ENCODE measurements around the gene KNDC1.

Gene KNDC1

DNA sequence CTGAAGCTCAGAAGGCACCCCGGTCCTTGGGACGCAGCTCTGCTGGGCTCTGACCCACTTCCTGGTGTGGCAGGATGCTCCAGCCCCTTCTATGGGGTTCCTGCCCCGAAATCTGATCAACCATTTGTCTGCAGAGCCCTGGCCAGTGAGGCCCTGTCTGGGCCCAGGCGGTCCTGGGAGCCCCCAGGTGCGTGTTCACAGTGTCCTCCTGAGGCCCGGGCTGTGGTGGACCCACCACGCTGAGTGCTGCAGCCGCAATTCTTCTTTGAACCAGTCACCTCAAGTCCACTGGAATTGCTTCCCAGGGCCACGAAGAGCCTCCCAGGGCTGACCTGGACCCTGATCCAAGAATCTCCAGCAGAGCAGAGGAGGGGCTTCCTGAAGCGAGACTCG, 19.1 kb downstream of the KNDC1 start:
- in situ Hi-C loops (cut with MboI; ENCODE audit: low pct_unique_long_range_greater_than_20kb, low sequenced_read_pairs, unreplicated experiment): no loop called here
- no peak for DNase-seq (ENCODE audit: low spot score)
- TF ChIP-seq, protein P1, sequence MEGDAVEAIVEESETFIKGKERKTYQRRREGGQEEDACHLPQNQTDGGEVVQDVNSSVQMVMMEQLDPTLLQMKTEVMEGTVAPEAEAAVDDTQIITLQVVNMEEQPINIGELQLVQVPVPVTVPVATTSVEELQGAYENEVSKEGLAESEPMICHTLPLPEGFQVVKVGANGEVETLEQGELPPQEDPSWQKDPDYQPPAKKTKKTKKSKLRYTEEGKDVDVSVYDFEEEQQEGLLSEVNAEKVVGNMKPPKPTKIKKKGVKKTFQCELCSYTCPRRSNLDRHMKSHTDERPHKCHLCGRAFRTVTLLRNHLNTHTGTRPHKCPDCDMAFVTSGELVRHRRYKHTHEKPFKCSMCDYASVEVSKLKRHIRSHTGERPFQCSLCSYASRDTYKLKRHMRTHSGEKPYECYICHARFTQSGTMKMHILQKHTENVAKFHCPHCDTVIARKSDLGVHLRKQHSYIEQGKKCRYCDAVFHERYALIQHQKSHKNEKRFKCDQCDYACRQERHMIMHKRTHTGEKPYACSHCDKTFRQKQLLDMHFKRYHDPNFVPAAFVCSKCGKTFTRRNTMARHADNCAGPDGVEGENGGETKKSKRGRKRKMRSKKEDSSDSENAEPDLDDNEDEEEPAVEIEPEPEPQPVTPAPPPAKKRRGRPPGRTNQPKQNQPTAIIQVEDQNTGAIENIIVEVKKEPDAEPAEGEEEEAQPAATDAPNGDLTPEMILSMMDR (IDR thresholded peaks at IDR 0.05; ENCODE audit: extremely low read depth, insufficient read depth, missing control alignments): no peak

DNA sequence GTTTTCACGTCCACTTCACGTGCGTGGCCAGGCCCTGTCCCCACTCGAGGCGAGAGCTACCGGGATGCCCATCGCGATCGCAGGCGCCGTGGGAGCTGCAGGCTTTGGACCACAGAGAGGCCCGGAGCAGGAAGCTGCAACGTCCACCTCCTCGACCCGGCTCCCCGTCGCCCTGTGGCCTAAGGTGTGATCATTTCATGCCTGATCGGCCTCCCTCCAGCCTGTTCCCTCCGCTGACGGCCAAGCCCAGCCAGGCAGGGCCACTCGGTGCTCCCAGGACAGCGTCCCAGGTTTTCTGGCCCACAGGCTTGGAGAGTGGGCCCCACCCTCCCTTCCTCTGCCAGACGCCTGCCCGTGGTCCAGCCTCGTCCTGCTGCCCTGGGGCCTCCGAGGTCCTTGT, 19.6 kb downstream of the KNDC1 start:
- TF ChIP-seq, protein P1 (IDR thresholded peaks at IDR 0.05; ENCODE audit: extremely low read depth, insufficient read depth, missing control alignments): no peak
- no peak for DNase-seq (ENCODE audit: low spot score)
- in situ Hi-C loops (cut with MboI; ENCODE audit: low pct_unique_long_range_greater_than_20kb, low sequenced_read_pairs, unreplicated experiment): no loop called here

DNA sequence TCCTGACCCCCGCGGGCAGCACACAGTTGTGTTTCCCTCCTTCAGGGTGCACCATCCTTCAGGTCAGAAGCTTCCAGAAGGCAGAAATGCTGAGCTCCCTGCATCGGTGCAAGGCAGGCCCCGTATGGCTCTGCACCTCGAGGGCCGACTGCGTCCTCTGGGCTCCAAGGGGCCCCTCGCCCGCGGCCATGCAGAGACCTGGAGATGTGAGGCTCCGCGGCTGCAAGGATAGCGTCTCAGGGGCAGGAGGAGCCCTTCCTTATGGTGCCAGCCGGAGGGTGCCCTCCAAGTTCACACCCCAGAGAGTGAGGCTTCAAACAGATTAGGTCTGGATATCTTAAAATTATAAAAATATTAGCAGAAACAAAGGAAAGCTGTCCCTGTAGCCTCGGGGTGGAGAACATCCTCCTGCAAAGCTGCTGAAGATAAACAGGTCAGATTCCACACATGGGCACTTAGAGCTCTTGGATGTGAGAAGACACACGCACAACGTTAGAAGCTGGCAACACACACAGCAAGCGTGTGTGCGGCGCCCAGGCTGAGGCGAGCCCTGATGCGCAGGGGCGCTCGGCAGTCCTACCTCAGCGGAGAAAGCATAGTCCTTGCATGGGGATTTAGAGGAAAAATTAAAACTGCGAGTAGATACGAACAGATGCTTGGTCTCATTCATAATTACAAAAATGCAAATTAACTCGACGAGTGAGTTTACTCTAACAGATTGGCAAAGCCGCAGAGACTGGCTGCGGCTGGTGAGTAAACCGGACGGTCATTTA, 20.4 kb downstream of the KNDC1 start:
- in situ Hi-C loops (cut with MboI; ENCODE audit: low pct_unique_long_range_greater_than_20kb, low sequenced_read_pairs, unreplicated experiment): no loop called here
- TF ChIP-seq, protein P1 (IDR thresholded peaks at IDR 0.05; ENCODE audit: extremely low read depth, insufficient read depth, missing control alignments): no peak
- no peak for DNase-seq (ENCODE audit: low spot score)

DNA sequence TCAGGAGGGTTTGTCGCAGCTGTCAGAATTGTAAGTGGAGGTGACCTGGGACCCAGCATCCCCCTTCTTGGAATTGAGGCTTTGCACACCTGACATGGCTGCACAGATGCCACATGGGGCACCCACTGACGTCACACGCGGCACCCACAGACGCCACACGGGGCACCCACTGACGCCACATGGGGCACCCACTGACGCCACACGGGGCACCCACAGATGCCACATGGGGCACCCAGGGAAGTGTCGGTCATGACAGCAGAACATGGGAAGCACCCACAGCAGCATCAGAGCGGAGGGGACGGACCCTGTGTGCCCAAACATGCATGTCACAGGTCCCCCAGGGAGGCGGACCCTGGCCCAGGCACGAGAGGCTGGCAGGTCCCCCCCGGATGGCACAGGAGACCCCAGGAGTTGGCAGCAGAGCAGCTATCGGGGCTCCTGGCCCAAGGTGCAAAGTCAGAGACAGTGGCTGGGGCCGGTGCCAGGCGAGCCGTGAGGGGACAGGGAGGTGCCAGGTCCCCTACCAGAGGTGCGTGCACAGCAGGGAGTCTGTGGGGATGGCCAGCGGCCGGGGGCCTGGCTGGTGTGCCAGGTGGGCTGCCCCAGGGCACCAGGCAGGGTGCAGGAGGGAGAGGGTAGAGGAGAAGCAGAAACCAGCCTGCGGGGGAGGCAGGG, 21.1 kb downstream of the KNDC1 start:
- no peak for DNase-seq (ENCODE audit: low spot score)
- TF ChIP-seq, protein P1 (IDR thresholded peaks at IDR 0.05; ENCODE audit: extremely low read depth, insufficient read depth, missing control alignments): no peak
- in situ Hi-C loops (cut with MboI; ENCODE audit: low pct_unique_long_range_greater_than_20kb, low sequenced_read_pairs, unreplicated experiment): no loop called here

DNA sequence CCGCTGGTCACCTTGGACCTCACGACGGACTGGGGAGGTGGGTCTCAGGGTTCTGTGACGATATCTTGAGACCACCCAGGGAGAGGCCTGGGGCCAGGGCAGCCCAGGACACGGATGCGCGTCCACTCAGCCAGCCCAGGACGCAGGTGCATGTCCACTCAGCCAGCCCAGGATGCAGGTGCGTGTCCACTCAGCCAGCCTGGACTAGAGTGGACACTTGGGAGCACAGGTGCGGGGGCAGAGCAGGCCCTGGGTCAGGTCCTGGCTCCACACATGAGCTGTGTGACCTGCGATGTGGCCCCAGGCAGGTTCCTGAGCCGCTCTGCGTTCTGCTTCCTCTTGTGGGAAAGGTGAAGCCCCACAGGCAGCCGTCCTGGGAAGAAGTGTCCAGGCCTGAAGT, 22.2 kb downstream of the KNDC1 start:
- TF ChIP-seq, protein P1 (IDR thresholded peaks at IDR 0.05; ENCODE audit: extremely low read depth, insufficient read depth, missing control alignments): no peak
- in situ Hi-C loops (cut with MboI; ENCODE audit: low pct_unique_long_range_greater_than_20kb, low sequenced_read_pairs, unreplicated experiment): no loop called here
- no peak for DNase-seq (ENCODE audit: low spot score)

DNA sequence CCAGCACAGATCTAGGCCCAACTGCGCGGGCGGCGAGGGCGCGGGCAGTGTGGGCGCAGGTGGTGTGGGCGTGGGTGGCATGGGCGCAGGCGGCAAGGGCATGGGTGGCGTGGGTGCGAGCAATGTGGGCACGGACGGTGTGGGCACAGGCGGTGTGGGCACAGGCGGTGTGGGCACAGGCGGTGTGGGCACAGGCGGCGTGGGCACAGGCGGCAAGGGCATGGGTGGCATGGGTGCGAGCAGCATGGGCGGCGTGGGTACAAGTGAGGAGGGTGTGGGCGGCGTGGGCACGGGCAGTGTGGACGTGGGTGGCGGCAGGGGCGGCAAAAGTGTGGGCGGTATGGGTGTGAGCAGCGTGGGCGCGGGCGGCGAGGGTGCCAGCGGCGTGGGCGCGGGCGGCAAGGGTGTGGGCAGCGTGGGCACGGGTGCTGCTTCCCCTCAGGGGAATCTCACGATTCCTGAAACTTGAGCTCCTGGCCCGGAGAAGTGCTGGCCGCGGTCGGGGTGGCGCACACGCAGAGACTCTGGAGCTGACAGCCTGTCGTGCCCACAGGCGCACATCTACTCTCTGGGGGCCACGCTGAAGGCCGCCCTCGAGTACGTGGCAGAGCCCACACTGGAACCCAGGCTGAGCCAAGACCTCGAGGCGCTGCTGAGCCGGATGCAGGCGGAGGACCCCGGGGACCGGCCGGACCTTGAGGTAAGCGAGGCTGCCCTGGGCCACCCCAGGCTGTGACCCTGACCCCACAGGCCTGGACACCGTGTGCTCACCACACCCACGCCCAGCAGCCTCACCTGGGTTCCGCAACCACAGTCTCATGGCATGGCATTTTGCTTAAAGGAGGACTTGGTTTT, 23.0 kb downstream of the KNDC1 start:
- no peak for DNase-seq (ENCODE audit: low spot score)
- in situ Hi-C loops (cut with MboI; ENCODE audit: low pct_unique_long_range_greater_than_20kb, low sequenced_read_pairs, unreplicated experiment): no loop called here
- TF ChIP-seq, protein P1 (IDR thresholded peaks at IDR 0.05; ENCODE audit: extremely low read depth, insufficient read depth, missing control alignments): no peak
